Measurements from ENCODE around the gene SPTBN4. TPM values are rescaled to one million over a fixed set of nuclear protein-coding genes. Genes with fewer than 3 reads are reported as not detected.

SPTBN4 gene
- polyA plus RNA-seq, 1 donor from 2014 or later: 12.7 TPM

- Histone ChIP-seq H3K27ac (ENCODE audit: low read length) (peak overlapping the region; percentile 94), H3K9me2 (ENCODE audit: insufficient read depth, low read length) (no peaks in the 10 kb centered on the region), H3K9me3 (ENCODE audit: low read length) (no peaks in the 10 kb centered on the region), H3K4me3 (ENCODE audit: low read length) (peak overlapping the region; percentile 78), H3K4me2 (ENCODE audit: low read length) (peak overlapping the region; percentile 91), H3K9ac (ENCODE audit: low read length) (peak overlapping the region; percentile 87), H3K79me2 (replicated peaks; ENCODE audit: insufficient read depth, low read length) (peaks cover 19% of the 10 kb centered on the region), H3K27me3 (ENCODE audit: insufficient read depth, low read depth, low read length) (no peaks in the 10 kb centered on the region), H3F3A (ENCODE audit: insufficient read depth, low read length, poor library complexity, severe bottlenecking) (peaks cover 4% of the 10 kb centered on the region), H4K20me1 (ENCODE audit: insufficient read depth) (no peaks in the 10 kb centered on the region), H3K36me3 (ENCODE audit: insufficient read depth, low read length) (no peaks in the 10 kb centered on the region), H2AFZ (ENCODE audit: low read depth, low read length) (peak overlapping the region; percentile 96)
- TF ChIP-seq TAF1 (IDR thresholded peaks at IDR 0.05; ENCODE audit: low read depth): peak; percentile 23
- peak; percentile 76 for TF ChIP-seq POLR2AphosphoS5 (IDR thresholded peaks at IDR 0.05)
- TF ChIP-seq SMC3 (conservative IDR thresholded peaks at IDR 0.05; ENCODE audit: poor library complexity): peak; percentile 65
- peak; percentile 56 for TF ChIP-seq CTCF (IDR thresholded peaks at IDR 0.05; ENCODE audit: poor library complexity, severe bottlenecking)
- TF ChIP-seq EP300 (conservative IDR thresholded peaks at IDR 0.05; ENCODE audit: poor library complexity, severe bottlenecking): no peak
- no peak for TF ChIP-seq EZH2 (IDR thresholded peaks at IDR 0.05; ENCODE audit: borderline replicate concordance, insufficient read depth, low read length, poor library complexity, severe bottlenecking)
- peak; percentile 6 for TF ChIP-seq MXI1 (conservative IDR thresholded peaks at IDR 0.05; ENCODE audit: poor library complexity, severe bottlenecking)
- TF ChIP-seq REST (IDR thresholded peaks at IDR 0.05; ENCODE audit: borderline replicate concordance): no peak
- TF ChIP-seq RAD21 (conservative IDR thresholded peaks at IDR 0.05): peak; percentile 59
Measured at GRCh38 chr19:40444825-40445312, 21.9 kb upstream of the SPTBN4 start.

GRCh38 chr19:40445780-40446262, 21.0 kb upstream of the SPTBN4 start:
- no peaks in the 10 kb centered on the region for H3K9me2 ChIP-seq (ENCODE audit: insufficient read depth, low read length)
- H3K9me3 ChIP-seq (ENCODE audit: low read length): no peaks in the 10 kb centered on the region
- H3K36me3 ChIP-seq (ENCODE audit: insufficient read depth, low read length): no peaks in the 10 kb centered on the region
- no peak overlapping the region for H3K27ac ChIP-seq (ENCODE audit: low read length)
- no peak overlapping the region for H3K9ac ChIP-seq (ENCODE audit: low read length)
- peaks cover 4% of the 10 kb centered on the region for H3F3A ChIP-seq (ENCODE audit: insufficient read depth, low read length, poor library complexity, severe bottlenecking)
- H3K79me2 ChIP-seq (replicated peaks; ENCODE audit: insufficient read depth, low read length): peaks cover 19% of the 10 kb centered on the region
- no peaks in the 10 kb centered on the region for H3K27me3 ChIP-seq (ENCODE audit: insufficient read depth, low read depth, low read length)
- H3K4me3 ChIP-seq (ENCODE audit: low read length): no peak overlapping the region
- H4K20me1 ChIP-seq (ENCODE audit: insufficient read depth): no peaks in the 10 kb centered on the region
- no peak overlapping the region for H2AFZ ChIP-seq (ENCODE audit: low read depth, low read length)
- H3K4me2 ChIP-seq (ENCODE audit: low read length): no peak overlapping the region
- TF ChIP-seq CTCF (IDR thresholded peaks at IDR 0.05; ENCODE audit: poor library complexity, severe bottlenecking) (no peak), REST (IDR thresholded peaks at IDR 0.05; ENCODE audit: borderline replicate concordance) (no peak)

Measured in neural cell (in vitro differentiated cells).